Neural progenitor cell (in vitro differentiated cells): Measurements from ENCODE around the gene MT1X. TPM values are rescaled to one million over a fixed set of nuclear protein-coding genes. Genes with fewer than 3 reads are reported as not detected.

Source experiments
- DNase-seq: peaks from one replicate; pipeline ENCODE4 v3.0.0-alpha.2; 2016; ENCODE audit warnings: low spot score
- H2AFZ ChIP-seq: fragments of 200-600 bp; sonication (generic); replicated peaks from 2 replicates; pipeline ENCODE4 v1.6.1; 2016; ENCODE audit warnings: antibody characterized with exemption
- H3F3A ChIP-seq: fragments of 200-600 bp; sonication (generic); 2 replicates; pipeline ENCODE4 v1.6.1; 2016; ENCODE audit warnings: antibody characterized with exemption, low read depth
- H3K27ac ChIP-seq: fragments of 200-600 bp; sonication (generic); 2 replicates; pipeline ENCODE4 v1.5.1; 2016; ENCODE audit warnings: mild to moderate bottlenecking
- H3K27me3 ChIP-seq: fragments of 200-600 bp; sonication (generic); 2 replicates; pipeline ENCODE4 v1.6.1; 2016; ENCODE audit warnings: mild to moderate bottlenecking, moderate library complexity
- H3K36me3 ChIP-seq: fragments of 200-600 bp; sonication (generic); 2 replicates; pipeline ENCODE4 v1.5.1; 2016
- H3K4me1 ChIP-seq: fragments of 200-600 bp; sonication (generic); 2 replicates; pipeline ENCODE4 v1.6.1; 2016; ENCODE audit warnings: mixed run types
- H3K4me2 ChIP-seq: fragments of 200-600 bp; sonication (generic); 2 replicates; pipeline ENCODE4 v1.6.1; 2016
- H3K4me3 ChIP-seq: fragments of 200-600 bp; sonication (generic); 2 replicates; pipeline ENCODE4 v1.5.1; 2016
- H3K79me2 ChIP-seq: fragments of 200-600 bp; sonication (generic); 2 replicates; pipeline ENCODE4 v1.6.1; 2016; ENCODE audit warnings: low read depth
- H3K9ac ChIP-seq: fragments of 200-600 bp; sonication (generic); 2 replicates; pipeline ENCODE4 v1.6.1; 2016
- H3K9me3 ChIP-seq: fragments of 200-600 bp; sonication (generic); 2 replicates; pipeline ENCODE4 v1.5.1; 2016; ENCODE audit warnings: low read depth
- H4K20me1 ChIP-seq: fragments of 200-600 bp; sonication (generic); 2 replicates; pipeline ENCODE4 v1.6.1; 2016; ENCODE audit warnings: low read depth
- H3K27ac Mint-ChIP-seq: 3 replicates; pipeline ENCODE4 v1.8.0; 2021; ENCODE audit warnings: mixed read lengths
- H3K27me3 Mint-ChIP-seq: 2 replicates; pipeline ENCODE4 v1.8.0; 2022; ENCODE audit warnings: low read depth, mild to moderate bottlenecking, inconsistent platforms, moderate library complexity, mixed read lengths; ENCODE audit not compliant: insufficient read depth
- H3K36me3 Mint-ChIP-seq: 3 replicates; pipeline ENCODE4 v1.8.0; 2021; ENCODE audit warnings: mixed read lengths
- H3K4me1 Mint-ChIP-seq: 3 replicates; pipeline ENCODE4 v1.8.0; 2021; ENCODE audit warnings: mixed read lengths
- H3K4me3 Mint-ChIP-seq: 3 replicates; pipeline ENCODE4 v1.8.0; 2021; ENCODE audit warnings: mild to moderate bottlenecking, moderate library complexity, mixed read lengths
- H3K9me3 Mint-ChIP-seq: 3 replicates; pipeline ENCODE4 v1.8.0; 2020; ENCODE audit warnings: mixed read lengths
- EZH2 ChIP-seq: fragments of 200-600 bp; sonication (generic); IDR thresholded peaks from 2 replicates; pipeline ENCODE4 v1.6.1; 2017; ENCODE audit warnings: antibody characterized with exemption, mild to moderate bottlenecking, moderate library complexity
- EZH2phosphoT487 ChIP-seq: fragments of 200-600 bp; sonication (generic); IDR thresholded peaks from 2 replicates; pipeline ENCODE4 v1.6.1; 2017; ENCODE audit warnings: antibody characterized with exemption
- total RNA-seq: library from RNA; depleted of rRNA; stranded (reverse); fragments of >200 nt; gene quantifications from 2 replicates; pipeline ENCODE4 v1.2.3, GENCODE V29; 2015; ENCODE audit warnings: low replicate concordance
- TF ChIP-seq, protein P1 (sequence below): fragments of 200-600 bp; sonication (generic); IDR thresholded peaks from 2 replicates; pipeline ENCODE4 v1.5.1; 2017; ENCODE audit warnings: antibody characterized with exemption, mild to moderate bottlenecking

MT1X gene
- total RNA-seq, 1 donor from 2014 or later, result not detected

DNA sequence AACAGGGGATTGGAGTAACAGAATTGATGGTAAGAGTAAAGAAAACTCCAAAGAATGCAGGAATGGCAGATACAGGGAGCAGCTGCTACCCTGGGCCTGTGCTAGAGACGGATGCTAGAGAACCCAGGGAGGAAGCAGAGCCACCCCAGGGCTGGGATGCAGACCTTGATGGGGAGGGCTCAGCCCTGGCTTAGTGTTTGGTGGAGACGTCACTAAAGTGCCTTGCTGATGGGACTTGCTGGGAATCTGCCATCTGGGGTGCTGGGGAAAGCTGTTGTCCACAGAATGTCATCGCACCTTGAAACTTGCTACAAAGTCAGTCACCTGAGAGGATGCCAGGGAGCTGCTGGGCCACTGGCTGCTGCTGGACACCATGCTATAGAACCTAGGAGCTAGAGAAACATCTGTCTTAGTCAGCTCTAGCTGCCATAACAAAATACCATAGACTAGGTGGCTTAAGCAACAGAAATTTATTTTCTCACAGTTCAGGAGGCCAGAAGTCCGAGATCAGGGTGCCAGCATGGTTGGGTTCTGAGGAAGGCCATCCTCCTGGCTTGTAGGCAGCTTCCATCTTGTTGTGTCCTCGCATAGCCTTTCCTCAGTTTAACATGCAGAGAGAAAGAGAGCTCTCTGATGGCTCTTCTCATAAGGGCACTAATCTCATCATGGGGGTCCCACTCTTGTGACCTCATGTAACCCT is 15.3 kb downstream of the MT1X start:
- no peaks in the 10 kb centered on the region for H3K9me3 ChIP-seq
- TF ChIP-seq, protein P1, sequence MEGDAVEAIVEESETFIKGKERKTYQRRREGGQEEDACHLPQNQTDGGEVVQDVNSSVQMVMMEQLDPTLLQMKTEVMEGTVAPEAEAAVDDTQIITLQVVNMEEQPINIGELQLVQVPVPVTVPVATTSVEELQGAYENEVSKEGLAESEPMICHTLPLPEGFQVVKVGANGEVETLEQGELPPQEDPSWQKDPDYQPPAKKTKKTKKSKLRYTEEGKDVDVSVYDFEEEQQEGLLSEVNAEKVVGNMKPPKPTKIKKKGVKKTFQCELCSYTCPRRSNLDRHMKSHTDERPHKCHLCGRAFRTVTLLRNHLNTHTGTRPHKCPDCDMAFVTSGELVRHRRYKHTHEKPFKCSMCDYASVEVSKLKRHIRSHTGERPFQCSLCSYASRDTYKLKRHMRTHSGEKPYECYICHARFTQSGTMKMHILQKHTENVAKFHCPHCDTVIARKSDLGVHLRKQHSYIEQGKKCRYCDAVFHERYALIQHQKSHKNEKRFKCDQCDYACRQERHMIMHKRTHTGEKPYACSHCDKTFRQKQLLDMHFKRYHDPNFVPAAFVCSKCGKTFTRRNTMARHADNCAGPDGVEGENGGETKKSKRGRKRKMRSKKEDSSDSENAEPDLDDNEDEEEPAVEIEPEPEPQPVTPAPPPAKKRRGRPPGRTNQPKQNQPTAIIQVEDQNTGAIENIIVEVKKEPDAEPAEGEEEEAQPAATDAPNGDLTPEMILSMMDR, result no peak
- TF ChIP-seq EZH2phosphoT487 (no peak), EZH2 (no peak)
- no peaks in the 10 kb centered on the region for H3F3A ChIP-seq
- Mint-ChIP-seq H3K27me3 (peaks cover 7% of the 10 kb centered on the region), H3K9me3 (peaks cover 11% of the 10 kb centered on the region), H3K4me1 (peaks cover 5% of the 10 kb centered on the region), H3K4me3 (no peak overlapping the region), H3K36me3 (no peaks in the 10 kb centered on the region), H3K27ac (no peak overlapping the region)
- no peak overlapping the region for H3K9ac ChIP-seq
- no peaks in the 10 kb centered on the region for H3K4me1 ChIP-seq
- DNase-seq, result no peak
- H3K27ac ChIP-seq, result no peak overlapping the region
- no peak overlapping the region for H2AFZ ChIP-seq
- H3K27me3 ChIP-seq, result no peaks in the 10 kb centered on the region
- no peaks in the 10 kb centered on the region for H3K36me3 ChIP-seq
- H3K4me2 ChIP-seq, result no peak overlapping the region
- H3K79me2 ChIP-seq, result no peaks in the 10 kb centered on the region
- H3K4me3 ChIP-seq, result no peak overlapping the region
- no peaks in the 10 kb centered on the region for H4K20me1 ChIP-seq

GRCh38 chr16:56700195-56700594 is 17.9 kb downstream of the MT1X start:
- no peak overlapping the region for H3K4me3 Mint-ChIP-seq
- no peaks in the 10 kb centered on the region for H3K36me3 Mint-ChIP-seq
- TF ChIP-seq EZH2phosphoT487 (no peak), EZH2 (no peak)
- TF ChIP-seq, protein P1, result no peak
- peaks cover 5% of the 10 kb centered on the region for H3K4me1 Mint-ChIP-seq
- H3K4me2 ChIP-seq, result no peak overlapping the region
- H3K27me3 Mint-ChIP-seq, result peaks cover 7% of the 10 kb centered on the region
- H3K27ac Mint-ChIP-seq, result no peak overlapping the region
- no peak overlapping the region for H3K9ac ChIP-seq
- no peak overlapping the region for H2AFZ ChIP-seq
- H3K27me3 ChIP-seq, result no peaks in the 10 kb centered on the region
- H3K36me3 ChIP-seq, result no peaks in the 10 kb centered on the region
- H3K9me3 Mint-ChIP-seq, result peaks cover 11% of the 10 kb centered on the region
- no peaks in the 10 kb centered on the region for H3K79me2 ChIP-seq
- no peaks in the 10 kb centered on the region for H3K9me3 ChIP-seq
- no peaks in the 10 kb centered on the region for H4K20me1 ChIP-seq
- H3K4me3 ChIP-seq, result no peak overlapping the region
- no peak overlapping the region for H3K27ac ChIP-seq
- DNase-seq, result no peak
- no peaks in the 10 kb centered on the region for H3F3A ChIP-seq
- no peaks in the 10 kb centered on the region for H3K4me1 ChIP-seq

DNA sequence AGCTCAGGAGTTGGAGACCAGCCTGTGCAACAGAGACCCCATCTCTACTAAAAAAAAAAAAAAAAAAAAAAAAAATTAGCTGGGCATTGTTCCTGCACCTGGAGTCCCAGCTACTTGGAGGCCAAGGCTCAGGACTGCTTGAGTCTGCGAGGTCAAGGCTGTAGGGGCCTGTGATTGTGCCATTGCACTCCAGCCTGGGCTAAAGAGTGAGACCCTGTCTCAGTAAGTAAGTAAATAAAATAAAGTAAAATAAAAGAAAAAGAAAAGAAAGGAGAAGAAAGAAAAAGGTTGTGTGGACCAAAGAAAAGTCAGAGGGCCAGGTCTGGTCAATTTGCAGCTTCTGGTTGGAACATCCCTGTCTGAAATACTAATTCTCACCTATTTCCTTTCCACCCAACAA is 18.4 kb downstream of the MT1X start:
- Histone ChIP-seq H3K36me3 (no peaks in the 10 kb centered on the region), H3F3A (no peaks in the 10 kb centered on the region), H3K9me3 (no peaks in the 10 kb centered on the region), H3K79me2 (no peaks in the 10 kb centered on the region), H4K20me1 (no peaks in the 10 kb centered on the region), H3K4me1 (no peaks in the 10 kb centered on the region), H3K27me3 (no peaks in the 10 kb centered on the region), H3K4me2 (no peak overlapping the region), H3K27ac (no peak overlapping the region), H3K4me3 (no peak overlapping the region), H2AFZ (no peak overlapping the region), H3K9ac (no peak overlapping the region)
- Mint-ChIP-seq H3K27me3 (peaks cover 5% of the 10 kb centered on the region), H3K4me1 (peaks cover 5% of the 10 kb centered on the region), H3K4me3 (no peak overlapping the region), H3K27ac (no peak overlapping the region), H3K9me3 (peaks cover 11% of the 10 kb centered on the region), H3K36me3 (no peaks in the 10 kb centered on the region)
- no peak for DNase-seq
- TF ChIP-seq, protein P1, result no peak
- TF ChIP-seq EZH2phosphoT487, result no peak
- no peak for TF ChIP-seq EZH2
